ENCODE results near the gene ZNF587. TPM values are rescaled to one million over a fixed set of nuclear protein-coding genes. Genes with fewer than 3 reads are reported as not detected.

Gene ZNF587
- total and polyA plus RNA-seq, 2 of the 13 experiments (the other 11 are each of a cell fraction or from before 2014, with no cell fraction given): 8.7 to 17.5 TPM

- TF ChIP-seq HNF1B (CRISPR knock-in tag; IDR thresholded peaks at IDR 0.05): peak; percentile 70; the same call in 1 of the 2 replicates
- TF ChIP-seq SALL2 (CRISPR knock-in tag; IDR thresholded peaks at IDR 0.05): 0 out of 2 replicates have a peak, but pooled peaks have one; percentile 64
- TF ChIP-seq PHF20 (CRISPR knock-in tag; IDR thresholded peaks at IDR 0.05): peak; percentile 76; the same call in 1 of the 2 replicates
- no peak for TF ChIP-seq PATZ1 (CRISPR knock-in tag; IDR thresholded peaks at IDR 0.05)
- peak; percentile 90; the same call in 1 of the 2 replicates for TF ChIP-seq PBX3 (CRISPR knock-in tag; IDR thresholded peaks at IDR 0.05; ENCODE audit: borderline replicate concordance)
- TF ChIP-seq KLF6 (CRISPR knock-in tag; IDR thresholded peaks at IDR 0.05): peak; percentile 77
- TF ChIP-seq GMEB1 (CRISPR knock-in tag; IDR thresholded peaks at IDR 0.05; ENCODE audit: borderline replicate concordance): peak; percentile 78; the same call in 1 of the 2 replicates
- peak; percentile 47 for TF ChIP-seq ETV5 (CRISPR knock-in tag; IDR thresholded peaks at IDR 0.05; ENCODE audit: borderline replicate concordance)
- TF ChIP-seq ZNF567 (CRISPR knock-in tag; IDR thresholded peaks at IDR 0.05; ENCODE audit: borderline replicate concordance): no peak; the same call in 1 of the 2 replicates
- peak; percentile 66 for TF ChIP-seq CTCF (CRISPR knock-in tag; IDR thresholded peaks at IDR 0.05)
- no peak; the same call in 1 of the 2 replicates for TF ChIP-seq MEIS1 (CRISPR knock-in tag; IDR thresholded peaks at IDR 0.05; ENCODE audit: borderline replicate concordance)
- TF ChIP-seq HOXD1 (CRISPR knock-in tag; IDR thresholded peaks at IDR 0.05): peak; percentile 58; the same call in 1 of the 2 replicates
- TF ChIP-seq ZNF674 (CRISPR knock-in tag; IDR thresholded peaks at IDR 0.05; ENCODE audit: low read depth): no peak
- TF ChIP-seq CHD4 (IDR thresholded peaks at IDR 0.05; ENCODE audit: borderline replicate concordance, low read length): no peak
- peak; percentile 73; the same call in 1 of the 2 replicates for TF ChIP-seq KAT7 (CRISPR knock-in tag; IDR thresholded peaks at IDR 0.05; ENCODE audit: borderline replicate concordance)
- peak; percentile 79; the same call in 1 of the 2 replicates for TF ChIP-seq FOXC1 (CRISPR knock-in tag; IDR thresholded peaks at IDR 0.05; ENCODE audit: borderline replicate concordance)
- TF ChIP-seq ARNT (IDR thresholded peaks at IDR 0.05): no peak
- TF ChIP-seq ATF6 (CRISPR knock-in tag; conservative IDR thresholded peaks at IDR 0.05): no peak
Observed at GRCh38 chr19:57819475-57820148, 30.0 kb upstream of the ZNF587 start (continued).
